GM21619 (cell line): ENCODE results near the gene OR1J1.
A peak's percentile ranks its signal among the peaks of the same experiment; 100 is the strongest.

Source experiments
- ATAC-seq: cut with Tn5 transposase; IDR thresholded peaks from one replicate; pipeline ENCODE4 v1.9.1; 2021; ENCODE audit not compliant: unreplicated experiment

OR1J1 gene, protein sequence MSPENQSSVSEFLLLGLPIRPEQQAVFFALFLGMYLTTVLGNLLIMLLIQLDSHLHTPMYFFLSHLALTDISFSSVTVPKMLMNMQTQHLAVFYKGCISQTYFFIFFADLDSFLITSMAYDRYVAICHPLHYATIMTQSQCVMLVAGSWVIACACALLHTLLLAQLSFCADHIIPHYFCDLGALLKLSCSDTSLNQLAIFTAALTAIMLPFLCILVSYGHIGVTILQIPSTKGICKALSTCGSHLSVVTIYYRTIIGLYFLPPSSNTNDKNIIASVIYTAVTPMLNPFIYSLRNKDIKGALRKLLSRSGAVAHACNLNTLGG

GRCh38 chr9:122477826-122478225 lies at the start of gene OR1J1:
OR1J1 (minus strand) TSS chr9:122477926; CDS start chr9:122477926, 0 bp downstream.
- no peak for ATAC-seq

DNA sequence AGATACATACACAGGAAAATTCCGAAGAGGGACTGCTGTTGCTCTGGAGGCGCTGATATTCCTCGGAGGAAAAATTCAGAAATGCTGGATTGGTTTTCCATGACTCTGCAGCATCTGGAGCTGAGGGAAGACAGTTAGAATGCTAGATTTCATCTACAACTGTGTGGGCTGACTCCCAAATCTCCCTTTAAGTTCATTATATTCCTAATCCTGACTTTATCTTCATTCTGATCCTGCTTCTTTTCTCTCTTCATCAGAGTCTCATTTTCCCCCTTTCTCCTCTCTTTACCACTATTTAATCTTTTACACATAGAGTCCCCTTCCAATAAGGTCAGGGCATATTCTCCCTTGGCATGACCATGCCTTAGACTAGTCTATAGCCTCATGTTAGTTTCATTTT lies 49.5 kb upstream of the OR1J1 start, which contains the start of gene OR1N1:
Gene OR1N1 (minus strand): TSS at position 101 of the 400 bp plus-strand sequence. CDS start 0 bp downstream, at position 101.
- ATAC-seq: no peak

- no peak for ATAC-seq
These were observed 48.9 kb upstream of the OR1J1 start for GRCh38 chr9:122526602-122527001.

DNA sequence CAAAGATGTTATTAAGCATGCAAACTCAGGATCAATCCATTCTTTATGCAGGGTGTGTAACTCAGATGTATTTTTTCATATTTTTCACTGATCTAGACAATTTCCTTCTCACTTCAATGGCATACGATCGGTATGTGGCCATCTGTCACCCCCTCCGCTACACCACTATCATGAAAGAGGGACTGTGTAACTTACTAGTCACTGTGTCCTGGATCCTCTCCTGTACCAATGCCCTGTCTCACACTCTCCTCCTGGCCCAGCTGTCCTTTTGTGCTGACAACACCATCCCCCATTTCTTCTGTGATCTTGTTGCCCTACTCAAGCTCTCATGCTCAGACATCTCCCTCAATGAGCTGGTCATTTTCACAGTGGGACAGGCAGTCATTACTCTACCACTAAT lies 41.6 kb upstream of the OR1J1 start:
- ATAC-seq: no peak

DNA sequence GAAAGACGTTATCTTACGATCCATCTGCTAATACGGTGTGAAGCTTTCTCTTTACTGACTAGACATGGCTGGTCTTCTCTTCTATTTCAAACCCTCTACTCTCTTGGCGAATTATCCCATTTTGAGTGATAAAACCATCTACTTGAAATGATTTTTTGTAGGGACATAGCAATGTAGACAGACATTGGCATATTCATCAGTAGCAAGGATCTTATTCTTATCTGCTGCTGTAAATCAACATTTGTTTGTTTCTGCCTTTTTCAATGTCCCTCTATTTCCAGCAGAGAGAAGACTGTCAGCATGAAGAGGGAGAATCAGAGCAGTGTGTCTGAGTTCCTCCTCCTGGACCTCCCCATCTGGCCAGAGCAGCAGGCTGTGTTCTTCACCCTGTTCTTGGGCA lies 41.1 kb upstream of the OR1J1 start, which contains the start of gene OR1J4:
Gene OR1J4 (plus strand): TSS at position 301 of the 400 bp plus-strand sequence. CDS start 0 bp downstream, at position 301.
- no peak for ATAC-seq

- no peak for ATAC-seq
These were observed 40.5 kb upstream of the OR1J1 start for GRCh38 chr9:122518226-122518625.

- ATAC-seq: no peak
These were observed 32.8 kb upstream of the OR1J1 start, which contains the start of gene OR1J2 for GRCh38 chr9:122510502-122510901. OR1J2 (plus strand) TSS chr9:122510802; CDS start chr9:122510802, 0 bp downstream.

GRCh38 chr9:122506964-122507363 lies 29.2 kb upstream of the OR1J1 start:
- no peak for ATAC-seq

DNA sequence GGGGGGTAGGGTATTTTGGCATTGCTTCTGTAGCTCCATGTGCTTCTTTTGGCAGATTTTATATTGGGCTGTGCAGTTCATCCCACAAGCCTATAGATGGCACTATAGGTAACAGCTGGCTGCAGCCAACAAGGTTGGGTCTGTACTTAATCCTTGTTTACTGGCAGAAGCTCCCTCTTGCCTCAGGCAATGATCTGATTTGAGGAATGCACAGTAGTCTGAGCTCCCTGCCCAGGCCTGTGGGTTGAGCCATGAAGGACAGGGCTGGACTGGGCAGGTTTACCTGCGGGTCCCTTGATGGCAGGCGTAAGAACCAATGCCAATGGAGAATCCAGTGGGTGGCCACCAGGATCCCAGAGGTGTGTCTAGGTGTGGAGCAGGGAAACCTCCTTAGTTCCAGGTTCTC lies 21.2 kb upstream of the OR1J1 start:
- no peak for ATAC-seq

DNA sequence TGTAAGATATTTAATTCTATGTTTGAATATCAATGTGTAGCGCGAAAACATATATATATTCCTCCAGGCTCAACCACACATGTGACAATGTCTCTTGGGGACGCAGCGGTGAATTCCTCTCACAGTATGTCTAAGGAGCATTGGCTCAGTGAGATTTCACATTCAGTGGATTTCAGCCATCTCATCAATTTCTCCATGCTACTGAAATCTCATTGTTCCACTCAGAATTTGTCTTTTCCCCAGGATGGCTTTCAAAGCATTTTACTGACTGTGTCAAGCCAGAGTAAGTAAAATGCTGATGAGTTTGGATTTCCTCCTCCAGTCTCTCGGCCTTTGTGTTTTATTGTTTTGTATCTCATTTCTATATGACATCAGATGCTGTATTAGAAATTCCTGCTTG lies 1.3 kb upstream of the OR1J1 start:
- ATAC-seq: no peak

- ATAC-seq: no peak
These were observed 380 bp downstream of the OR1J1 start for GRCh38 chr9:122477346-122477745.

- ATAC-seq: no peak
These were observed 2.0 kb downstream of the OR1J1 start for GRCh38 chr9:122475717-122476116.

DNA sequence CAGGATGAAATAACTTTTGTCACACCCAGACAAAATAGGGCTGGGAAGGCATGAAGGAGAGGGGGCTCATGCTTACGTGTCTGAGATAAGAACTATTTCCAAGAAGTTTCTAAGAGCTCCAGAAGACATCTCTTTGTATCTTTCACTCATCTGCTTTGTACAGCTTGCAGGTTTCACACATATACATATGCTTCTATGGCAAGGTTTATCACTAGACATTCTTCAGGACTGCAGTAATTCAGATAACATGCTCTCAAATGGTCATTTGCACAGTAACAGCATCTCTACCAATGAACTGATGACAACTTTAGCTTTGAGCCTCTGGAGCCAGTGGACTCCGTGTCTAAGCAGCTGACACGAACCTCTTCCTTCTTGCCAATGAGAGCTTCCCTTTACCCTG lies 3.2 kb downstream of the OR1J1 start:
- no peak for ATAC-seq

- ATAC-seq: no peak
These were observed 9.0 kb downstream of the OR1J1 start for GRCh38 chr9:122468735-122469134.

DNA sequence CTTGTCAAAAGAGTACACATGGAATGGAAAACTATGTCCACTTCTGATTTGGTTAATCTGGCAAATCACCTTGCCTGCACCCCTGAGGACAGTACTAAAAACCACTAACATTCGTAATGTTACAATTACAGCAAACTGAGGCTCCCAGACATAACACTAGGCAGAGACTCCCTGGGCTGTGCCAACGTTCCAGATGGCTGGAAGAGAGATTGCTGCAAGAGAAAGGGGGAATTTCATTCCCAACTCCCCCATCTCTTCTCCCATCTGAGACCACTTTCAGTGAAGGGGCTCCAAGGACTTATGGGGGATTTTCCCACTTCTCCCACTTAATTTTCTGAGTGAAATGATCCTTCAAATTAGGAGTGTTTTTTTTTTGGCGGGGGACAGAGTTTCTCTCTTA lies 11.3 kb downstream of the OR1J1 start:
- ATAC-seq: no peak

DNA sequence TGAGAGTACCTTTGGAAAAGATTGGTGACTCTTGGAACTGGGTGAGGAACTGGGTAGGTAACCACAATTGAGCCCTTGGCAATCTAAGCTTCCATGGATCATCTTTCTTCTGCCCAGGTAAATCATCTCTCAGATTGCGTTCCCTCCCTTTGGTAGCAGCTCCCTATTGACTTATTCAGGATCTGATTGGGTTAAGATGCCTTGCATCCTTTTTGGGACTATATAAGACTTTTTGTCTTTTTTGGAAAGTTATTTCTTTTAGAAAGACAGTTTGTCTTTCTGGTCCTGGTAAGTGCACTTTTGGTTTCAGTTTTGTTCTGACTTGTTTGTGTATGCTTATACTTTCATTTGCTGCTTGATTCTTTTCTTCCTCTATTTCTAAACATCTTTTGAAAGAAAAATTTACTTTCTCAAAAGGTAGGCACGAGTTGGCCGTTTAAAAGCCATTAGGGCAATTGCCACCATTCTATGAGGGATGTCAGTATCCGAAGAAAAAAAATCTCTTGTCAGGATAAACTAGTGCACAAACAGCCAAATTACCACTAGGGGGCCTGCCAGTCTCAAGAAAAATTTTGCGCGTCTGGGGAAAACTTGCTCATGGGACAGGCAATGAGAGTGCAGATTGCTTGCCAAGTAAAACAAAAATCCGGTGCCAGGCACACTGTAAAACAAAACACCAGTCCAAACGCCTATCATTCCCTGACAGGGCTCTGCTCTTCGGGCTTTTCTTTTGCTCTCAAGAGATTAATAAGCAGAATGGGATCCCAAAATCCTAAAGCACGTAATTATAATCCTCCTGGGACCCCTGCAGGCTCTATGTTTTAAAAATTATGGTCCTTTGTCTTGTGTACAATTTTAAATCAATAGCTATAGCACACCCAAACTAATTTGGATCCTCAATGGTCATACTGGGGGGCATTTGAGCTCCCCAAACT lies 12.8 kb downstream of the OR1J1 start:
- ATAC-seq: peak; percentile 87

DNA sequence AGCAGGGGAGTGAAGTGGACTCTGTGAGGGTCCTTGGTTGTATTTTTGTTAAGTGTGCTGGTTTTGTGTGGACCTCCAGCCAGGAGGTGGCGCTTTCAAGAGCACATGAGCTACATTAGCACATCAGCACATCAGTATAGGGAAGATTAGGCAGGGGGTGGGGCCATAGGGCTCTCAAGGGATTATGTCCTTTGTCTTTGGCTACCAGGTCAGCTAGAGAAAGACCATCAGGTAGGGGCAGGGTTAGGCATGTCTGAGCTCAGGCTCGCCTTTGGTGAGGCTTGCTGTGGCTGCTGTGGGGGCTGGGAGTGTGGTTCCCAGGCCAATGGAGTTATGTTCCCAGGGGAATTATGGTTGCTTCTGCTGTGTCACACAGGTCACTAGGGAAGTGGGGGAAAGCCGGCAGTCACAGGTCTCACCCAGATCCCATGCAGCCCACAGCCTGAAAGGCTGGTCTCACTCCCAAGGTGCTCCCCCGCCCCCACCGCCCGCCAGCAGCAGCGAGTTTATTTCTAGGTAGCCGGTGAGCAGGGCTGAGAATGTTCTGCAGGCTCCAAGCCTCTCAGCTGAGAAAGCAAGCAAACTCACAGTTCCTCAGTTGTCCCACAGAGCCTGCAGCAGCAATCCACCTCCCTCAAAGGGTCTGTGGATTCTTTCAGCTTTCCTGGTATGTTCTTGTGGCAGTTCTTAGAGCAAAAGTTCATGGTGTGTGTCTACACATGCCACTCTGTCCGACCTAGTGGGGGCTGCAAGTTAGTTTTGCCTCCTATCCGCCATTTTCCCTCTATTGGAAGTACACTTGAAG lies 13.7 kb downstream of the OR1J1 start:
- ATAC-seq: peak; percentile 58

DNA sequence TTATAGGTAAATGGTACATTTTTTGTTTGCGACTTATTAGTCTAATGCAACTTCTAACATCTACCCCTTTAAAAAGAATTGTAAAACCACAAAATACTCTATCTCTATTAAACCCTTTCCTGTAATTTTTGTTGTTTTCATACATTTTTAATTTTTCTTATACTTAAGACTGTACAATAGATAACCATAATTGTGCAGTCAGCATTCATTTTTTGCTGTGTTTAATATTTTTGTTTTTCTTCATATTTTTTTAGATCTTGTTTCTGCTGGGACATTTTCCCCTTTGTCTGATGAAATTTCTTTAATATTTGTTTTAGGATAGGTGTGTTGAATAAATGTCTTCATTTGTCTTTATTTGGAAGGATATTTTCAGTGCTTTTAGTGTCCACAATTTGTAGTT lies 19.9 kb downstream of the OR1J1 start:
- ATAC-seq: no peak

- no peak for ATAC-seq
These were observed 21.6 kb downstream of the OR1J1 start for GRCh38 chr9:122456123-122456522.

GRCh38 chr9:122453677-122454135 lies 24.0 kb downstream of the OR1J1 start:
- no peak for ATAC-seq
